COR-L47 (cell line): ENCODE results near the gene CYP2J2.
"Not testable (repeated sequence)": the region's sequence is repeated elsewhere in the genome, so short reads cannot be mapped to it uniquely, and the experiment has no call there.

ENCODE experiments used
- DNase-seq: peaks from one replicate; lab custom pipeline; 2025; lab: John Stamatoyannopoulos, UW

Gene CYP2J2

GRCh38 chr1:59917785-59918180 is 8.8 kb downstream of the CYP2J2 start:
- no peak for DNase-seq

- no peak for DNase-seq
Observed at GRCh38 chr1:59917026-59917784, 9.4 kb downstream of the CYP2J2 start.

GRCh38 chr1:59915516-59915915 is 11.1 kb downstream of the CYP2J2 start:
- DNase-seq = no peak

GRCh38 chr1:59914791-59915286 is 11.7 kb downstream of the CYP2J2 start:
- not testable (repeated sequence) for DNase-seq

DNA sequence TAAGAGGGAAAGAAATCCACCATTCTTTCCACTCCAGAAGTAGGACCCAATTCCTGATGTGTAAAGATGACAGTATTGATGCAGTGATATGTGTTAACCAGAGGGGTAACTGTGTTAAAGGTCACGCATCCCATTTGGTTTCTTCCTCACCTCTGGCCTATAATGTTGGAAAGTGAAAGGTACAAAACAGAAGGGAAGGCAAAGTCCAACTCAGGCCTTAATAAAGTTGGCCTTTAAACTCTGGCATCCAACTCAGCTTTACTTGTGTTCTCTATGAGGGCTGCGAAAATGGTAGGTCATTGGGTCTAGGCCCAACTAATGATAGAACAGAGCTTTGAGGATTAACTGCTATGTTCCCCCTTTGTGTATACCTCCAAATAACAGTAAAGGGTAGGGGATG is 17.9 kb downstream of the CYP2J2 start:
- DNase-seq = no peak

DNA sequence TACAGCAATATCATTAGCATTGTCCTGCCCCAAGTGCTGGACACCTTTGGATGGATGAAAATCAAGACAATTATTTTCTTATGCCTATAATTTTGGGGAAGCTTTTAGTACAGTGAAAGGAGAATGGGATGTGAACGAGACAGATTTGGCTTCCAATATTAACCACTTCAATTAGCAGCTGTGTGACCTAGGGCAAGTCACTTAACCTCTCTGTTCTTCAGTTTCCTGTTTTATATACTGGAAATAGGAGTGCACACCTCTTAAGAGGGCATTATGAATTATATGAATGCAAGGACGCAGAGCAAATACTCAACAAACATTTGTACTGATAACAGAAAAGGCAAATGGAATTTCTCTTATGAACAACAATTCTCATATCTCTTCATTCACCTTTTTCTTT is 18.5 kb downstream of the CYP2J2 start:
- DNase-seq = no peak

DNA sequence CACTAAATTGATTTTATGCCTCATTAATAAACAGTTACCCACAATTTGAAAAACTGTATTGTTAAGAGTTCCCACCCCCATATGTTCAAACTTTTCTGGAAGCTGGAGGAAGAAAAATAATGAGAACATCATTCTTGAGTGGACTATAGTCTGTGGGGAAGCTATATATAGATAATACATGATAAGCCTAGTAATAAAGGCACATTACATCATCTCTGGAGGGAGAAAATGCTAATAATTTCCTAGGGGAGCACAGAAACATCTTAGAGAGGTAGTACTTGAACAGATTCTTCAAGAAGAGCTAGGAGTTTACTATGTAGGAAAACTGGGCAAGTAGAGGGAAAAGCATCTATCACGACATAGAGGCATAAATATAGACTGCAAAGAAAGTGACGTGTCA is 19.6 kb downstream of the CYP2J2 start:
- no peak for DNase-seq

- no peak for DNase-seq
Observed at GRCh38 chr1:59903141-59903754, 23.3 kb downstream of the CYP2J2 start.

DNA sequence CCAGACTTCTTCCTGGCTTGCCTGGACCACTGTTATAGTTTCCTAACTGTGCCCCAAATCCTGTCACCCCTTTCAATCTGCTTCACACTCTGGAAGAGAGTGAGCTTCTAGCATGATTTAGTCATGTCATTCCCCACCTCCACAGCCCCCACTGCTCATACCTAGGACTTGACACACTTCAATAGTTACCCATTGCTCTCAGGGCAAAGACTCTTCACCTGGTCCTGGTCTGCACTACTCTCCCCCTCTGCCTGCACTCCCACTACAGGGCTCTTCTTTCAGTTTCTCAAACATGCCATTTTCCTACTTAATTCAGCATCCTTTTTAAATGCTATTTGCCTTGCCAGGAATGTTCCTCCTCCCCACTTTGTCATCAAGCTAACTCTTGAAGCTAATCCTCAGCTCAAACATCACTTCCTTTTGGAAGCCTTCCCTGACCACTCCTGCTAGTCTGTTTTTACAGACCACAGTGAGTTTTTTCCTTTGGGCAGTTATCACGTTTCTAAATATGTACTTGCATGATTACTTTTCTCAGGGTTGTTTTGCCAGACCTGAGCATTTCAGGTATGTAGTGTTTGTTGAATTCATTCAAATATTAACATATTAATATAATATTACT is 24.7 kb downstream of the CYP2J2 start:
- no peak for DNase-seq

DNA sequence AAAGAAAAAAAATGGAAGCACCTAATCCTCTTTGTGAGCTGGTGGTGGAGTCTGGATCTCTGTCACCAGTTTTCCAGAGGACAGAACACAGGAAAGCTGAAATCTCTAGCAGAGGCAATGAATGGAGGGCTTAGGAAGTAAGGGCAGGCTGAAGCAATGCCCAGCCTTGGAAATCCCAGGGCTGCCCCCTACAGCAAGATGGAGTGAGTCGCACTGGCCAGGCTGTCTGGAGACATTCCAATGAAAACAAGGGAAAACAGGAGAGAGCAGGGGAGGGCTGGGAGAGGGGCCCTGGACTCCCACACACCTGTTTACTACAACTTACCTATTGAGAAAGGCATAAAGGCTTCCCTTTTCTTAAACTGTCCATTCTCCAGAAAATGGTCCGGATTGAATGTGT is 25.9 kb downstream of the CYP2J2 start:
- no peak for DNase-seq

GRCh38 chr1:59898927-59899326 is 27.6 kb downstream of the CYP2J2 start:
- DNase-seq = no peak

GRCh38 chr1:59897165-59897564 is 29.4 kb downstream of the CYP2J2 start:
- DNase-seq = no peak

DNA sequence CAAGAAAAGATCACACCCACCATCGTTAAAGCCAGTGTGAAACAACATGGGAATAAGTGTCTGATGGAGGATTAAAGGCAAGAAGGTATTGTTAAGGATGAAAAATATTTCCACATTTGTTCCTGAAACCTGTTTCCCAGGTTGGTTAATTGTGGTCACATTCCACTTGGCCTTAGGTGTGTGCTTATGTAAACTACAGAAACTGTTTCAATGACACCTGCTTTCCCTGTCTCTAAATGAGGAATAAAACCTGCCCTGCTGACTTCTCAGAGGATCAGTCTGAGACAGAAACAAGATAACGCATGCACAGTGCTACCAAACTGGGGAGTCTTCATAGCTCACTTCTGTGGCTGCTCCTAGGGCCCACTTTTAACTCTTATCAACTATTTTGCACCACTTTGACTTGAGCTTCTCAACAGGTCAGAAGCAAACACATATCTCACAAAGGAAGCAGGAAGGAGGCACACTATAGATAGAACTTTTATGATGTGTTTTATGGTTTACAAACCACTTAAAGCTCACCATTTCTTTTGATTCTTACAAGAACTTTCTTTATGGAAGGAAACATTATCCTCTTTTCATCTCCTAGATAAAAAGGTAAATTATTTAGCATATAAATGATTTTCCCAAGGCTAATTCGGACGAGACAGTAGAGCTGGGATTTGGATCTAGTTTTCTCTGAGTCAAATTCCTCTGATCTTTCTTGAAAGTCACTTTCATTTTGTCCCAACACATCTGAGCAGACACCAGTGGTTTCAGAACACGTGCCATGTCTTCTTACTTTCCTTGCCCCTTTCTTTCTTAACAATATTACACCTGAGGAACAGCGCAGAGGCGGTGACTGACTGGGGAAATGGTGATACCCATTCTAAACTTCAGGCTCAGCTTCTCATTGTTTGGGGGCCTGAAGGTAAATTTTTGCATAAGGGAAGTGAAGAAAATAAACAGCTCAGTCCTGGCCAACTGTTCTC is 33.4 kb downstream of the CYP2J2 start:
- DNase-seq = no peak

GRCh38 chr1:59885160-59885832 is 41.3 kb downstream of the CYP2J2 start:
- DNase-seq = no peak

- no peak for DNase-seq
Observed at GRCh38 chr1:59880735-59881134, 45.8 kb downstream of the CYP2J2 start.

GRCh38 chr1:59879996-59880505 is 46.5 kb downstream of the CYP2J2 start:
- no peak for DNase-seq

DNA sequence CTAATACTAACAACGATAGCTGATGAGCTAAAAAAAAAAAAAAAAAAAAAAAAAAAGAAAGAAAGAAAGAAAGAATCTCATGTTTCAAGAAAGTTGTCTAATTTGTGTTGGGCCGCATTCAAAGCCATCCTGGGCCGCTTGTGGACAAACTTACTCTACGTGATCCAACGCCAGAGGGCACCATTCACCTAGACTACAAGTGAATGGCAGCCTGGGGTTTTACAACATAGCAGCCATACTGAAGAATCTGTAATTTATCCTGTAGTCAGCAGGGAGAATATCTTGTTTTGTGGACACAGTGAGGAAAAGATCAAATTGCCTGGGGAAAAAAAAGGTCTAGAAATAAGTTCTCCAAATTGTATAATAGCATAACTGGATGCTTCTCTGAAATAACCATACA is 47.0 kb downstream of the CYP2J2 start:
- peak; percentile 53 for DNase-seq

DNA sequence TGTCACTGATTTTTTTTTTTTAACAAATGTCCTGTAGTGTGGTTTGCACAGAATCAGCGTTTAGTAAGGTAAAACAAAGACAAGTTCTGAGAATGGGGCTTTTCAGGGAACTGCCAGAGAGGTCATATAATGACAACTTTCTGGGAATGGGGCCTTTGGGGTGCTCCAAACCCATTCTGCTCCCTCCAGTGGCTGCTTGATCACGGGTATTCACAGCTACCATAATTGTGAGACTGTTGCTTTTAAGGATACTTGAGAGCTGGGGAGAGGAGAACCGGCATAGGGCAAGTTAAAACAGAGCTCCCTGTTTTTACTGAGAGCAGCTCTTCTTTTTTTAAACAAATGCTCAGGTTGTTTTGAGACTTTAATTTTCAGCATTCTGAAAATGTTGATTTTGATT is 48.2 kb downstream of the CYP2J2 start:
- no peak for DNase-seq

DNA sequence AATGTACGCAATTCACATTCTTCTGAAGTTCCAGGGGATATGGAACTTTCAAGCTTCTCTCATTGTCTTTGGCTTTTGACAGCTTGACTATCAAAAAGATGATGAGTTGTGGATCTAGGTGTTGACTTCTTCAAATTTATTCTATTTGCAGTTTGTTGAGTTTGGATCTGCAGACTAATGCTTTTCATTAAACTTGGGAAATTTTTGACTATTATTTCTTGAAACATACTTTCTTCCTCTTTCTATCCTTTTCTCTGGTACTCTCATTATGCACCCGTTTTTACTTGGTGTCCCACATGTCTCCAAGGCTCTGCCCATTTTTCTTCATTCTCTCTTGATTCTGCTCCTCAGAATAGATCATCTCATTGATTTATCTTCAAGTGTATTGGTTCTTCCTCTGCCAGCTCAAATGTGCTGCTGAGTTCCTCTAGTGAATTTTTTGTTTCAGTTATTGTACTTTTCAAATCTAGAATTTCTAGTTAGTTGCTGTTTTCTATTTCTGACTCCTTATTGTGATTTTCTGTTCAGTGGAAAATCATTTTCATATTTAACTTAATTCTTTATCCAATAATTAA is 49.4 kb downstream of the CYP2J2 start:
- no peak for DNase-seq

DNA sequence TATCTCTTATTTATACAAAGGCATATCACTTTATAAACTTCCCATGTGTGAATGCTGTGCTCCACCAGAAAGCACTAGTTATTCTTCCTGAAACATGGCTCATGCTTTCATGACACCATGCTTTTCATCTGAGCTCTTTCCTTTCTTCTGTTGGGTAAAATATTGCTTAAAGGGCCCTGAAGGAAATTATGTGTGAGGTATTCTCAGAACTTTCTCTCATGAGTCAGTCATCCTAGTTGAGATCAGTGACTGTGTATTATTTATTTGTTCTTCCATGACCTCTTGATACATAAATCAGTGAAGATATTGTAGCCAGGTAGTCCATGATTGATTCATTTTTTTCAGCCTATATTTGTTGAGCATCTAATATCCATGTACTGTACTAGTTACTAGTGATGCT is 54.8 kb downstream of the CYP2J2 start:
- DNase-seq = no peak

GRCh38 chr1:59866462-59866861 is 60.1 kb downstream of the CYP2J2 start:
- DNase-seq = no peak
